Esophagus squamous epithelium (tissue), 5 donors: ENCODE measurements around the gene ANKRD66. TPM values are rescaled to one million over a fixed set of nuclear protein-coding genes. Genes with fewer than 3 reads are reported as not detected.
A peak's percentile ranks its signal among the peaks of the same experiment; 100 is the strongest.

Experiments used
- DNase-seq: peaks from one replicate; lab custom pipeline; 2025; lab: John Stamatoyannopoulos, UW
- H3K27ac ChIP-seq, 4 donors: fragments of 200-600 bp; sonication (generic); one replicate each; pipeline ENCODE4 v1.5.1; 2016 to 2019; ENCODE audit warnings: mild to moderate bottlenecking in 1 of 4
- H3K27me3 ChIP-seq, 4 donors: fragments of 200-600 bp; sonication (generic); 1 replicate in 3 of 4; 2 replicates in 1 of 4; pipeline versions ENCODE4 v1.5.1 to v1.6.0; 2017 to 2021; ENCODE audit warnings: antibody characterized with exemption in 1 of 4
- H3K36me3 ChIP-seq, 3 donors: fragments of 200-600 bp; sonication (generic); one replicate each; pipeline ENCODE4 v1.5.1; 2016 to 2019
- H3K4me1 ChIP-seq, 3 donors: fragments of 200-600 bp; sonication (generic); one replicate each; pipeline ENCODE4 v1.5.1; 2017 to 2019
- H3K4me3 ChIP-seq, 4 donors: fragments of 200-600 bp; sonication (generic); 1 replicate in 3 of 4; 2 replicates in 1 of 4; pipeline ENCODE4 v1.5.1; 2016 to 2019; ENCODE audit warnings: mild to moderate bottlenecking in 2 of 4, moderate library complexity in 1 of 4
- H3K9me3 ChIP-seq, 3 donors: fragments of 200-600 bp; sonication (generic); one replicate each; pipeline ENCODE4 v1.5.1; 2016 to 2019
- CTCF ChIP-seq, 6 experiments: fragments of 450-650 bp in 4 of 6; fragments of 200-600 bp in 2 of 6; sonication (generic) in 2 of 6; IDR thresholded peaks; one replicate each; pipeline ENCODE4 v1.5.1; 2016 to 2019; ENCODE audit warnings: antibody characterized with exemption in 6 of 6, mild to moderate bottlenecking in 4 of 6, moderate library complexity in 4 of 6
- POLR2A ChIP-seq, 4 donors: fragments of 450-650 bp; IDR thresholded peaks; one replicate each; pipeline ENCODE4 v1.6.1; 2017; ENCODE audit warnings: antibody characterized with exemption in 4 of 4, mild to moderate bottlenecking in 4 of 4, moderate library complexity in 3 of 4
- WGBS, 2 donors: methylation state at CpG; one replicate each; pipeline ENCODE4 v1.1.5; 2018; 5-methylcytosine and 5-hydroxymethylcytosine counted together
- intact Hi-C: fragments of 100-400 bp; cut with DNase I; formaldehyde crosslinking; loops from one replicate; pipeline ENCODE4 v1.15.0; 2022
- total RNA-seq, 4 donors: library from RNA; depleted of rRNA; stranded (reverse); fragments of >200 nt; gene quantifications; one replicate each; pipeline ENCODE4 v1.1.0, GENCODE V29; 2016
- donor health status: DM: yes; HTN: yes; CAD: no.

Gene ANKRD66
- total RNA-seq, 4 donors from 2014 or later: not detected

- peaks cover 0 to 58% (median 2%) of the 10 kb centered on the region in 4 donors for H3K27me3 ChIP-seq
- peaks cover 3 to 16% (median 14%) of the 10 kb centered on the region in 3 donors for H3K4me1 ChIP-seq
- no peaks in the 10 kb centered on the region for H3K9me3 ChIP-seq
- no peaks in the 10 kb centered on the region for H3K36me3 ChIP-seq
- no peak for TF ChIP-seq POLR2A (IDR thresholded peaks at IDR 0.05)
- TF ChIP-seq CTCF (IDR thresholded peaks at IDR 0.05): no peak
- no peak for DNase-seq
- WGBS, 2 donors: 93 to 100% methylated on average over 1 to 2 of the region's 2 CpGs
- H3K4me3 ChIP-seq: no peak overlapping the region
- no peak overlapping the region for H3K27ac ChIP-seq
- intact Hi-C loops: no loop called here
Observed at GRCh38 chr6:46733341-46733801, 13.4 kb upstream of the ANKRD66 start.

DNA sequence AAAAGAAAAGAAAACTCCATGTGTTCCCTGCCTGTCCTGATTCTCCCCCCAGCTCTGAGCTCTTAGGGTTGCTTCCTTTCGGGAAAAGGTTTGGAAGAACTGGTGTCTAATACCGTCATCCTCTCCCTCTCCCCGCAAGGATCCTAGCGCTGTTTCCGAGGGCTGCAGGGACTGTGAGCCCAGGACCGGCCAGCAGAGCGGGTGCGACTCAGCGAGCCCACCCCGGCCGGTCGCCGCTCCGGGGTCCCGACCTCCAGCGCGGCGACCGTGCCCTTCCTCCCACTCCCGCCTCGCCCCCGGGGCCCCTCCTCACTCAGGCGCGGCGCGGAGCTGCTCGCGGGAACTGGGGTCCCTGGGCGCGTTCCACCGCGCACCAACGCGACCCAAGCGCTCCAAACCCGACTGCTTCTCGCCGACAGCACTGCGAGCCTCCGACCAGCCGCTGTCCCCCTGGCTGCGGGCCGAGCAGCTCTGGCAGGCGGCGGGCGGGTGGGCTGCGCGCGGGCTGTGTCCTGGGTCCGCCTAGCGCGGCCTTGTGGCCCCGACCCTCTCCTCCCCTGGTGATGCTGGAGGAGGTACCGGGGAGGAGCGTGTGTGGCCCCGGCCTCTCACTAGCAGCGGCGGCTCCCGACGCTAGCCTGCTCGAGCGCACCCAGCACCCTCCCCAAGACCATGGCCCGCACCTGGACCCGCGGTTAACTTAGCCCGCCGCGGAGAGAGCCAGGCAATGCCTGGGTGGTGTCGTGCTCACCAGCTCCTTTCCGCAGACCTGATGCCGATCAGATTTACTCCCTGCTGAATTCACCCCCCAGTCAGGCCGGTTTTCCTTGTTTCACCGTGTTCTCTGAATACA, 11.6 kb upstream of the ANKRD66 start, which contains the start of gene PLA2G7:
Gene PLA2G7, minus strand, starts transcription at position 509 of the 853 bp plus-strand sequence. CDS start 12,484 bp downstream, outside the sequence.
- no peak within 1 kb of the TSS for H3K27ac ChIP-seq

GRCh38 chr6:46735720-46736031, 11.1 kb upstream of the ANKRD66 start:
- no peak overlapping the region for H3K27ac ChIP-seq
- WGBS, 2 donors: 18 to 24% methylated on average over 7 to 8 of the region's 8 CpGs

More for the DNA sequence above, 11.6 kb upstream of the ANKRD66 start, which contains the start of gene PLA2G7:
- 2 to 10% methylated on average over 11 to 19 of the region's 73 CpGs for WGBS, 2 donors
- TF ChIP-seq POLR2A (IDR thresholded peaks at IDR 0.05): peak in 1 of 4 donors; percentile 45
- no peak for TF ChIP-seq CTCF (IDR thresholded peaks at IDR 0.05)
- intact Hi-C loops: no loop called here
- peak within 1 kb of the TSS; percentile 35 to 71 (median 48) for H3K4me3 ChIP-seq
- DNase-seq: no peak
- H3K27me3 ChIP-seq: peaks cover 0 to 65% (median 2%) of the 10 kb centered on the region in 4 donors
- peaks cover 3 to 16% (median 14%) of the 10 kb centered on the region in 3 donors for H3K4me1 ChIP-seq
- H3K36me3 ChIP-seq: no peaks in the 10 kb centered on the region
- H3K9me3 ChIP-seq: no peaks in the 10 kb centered on the region

DNA sequence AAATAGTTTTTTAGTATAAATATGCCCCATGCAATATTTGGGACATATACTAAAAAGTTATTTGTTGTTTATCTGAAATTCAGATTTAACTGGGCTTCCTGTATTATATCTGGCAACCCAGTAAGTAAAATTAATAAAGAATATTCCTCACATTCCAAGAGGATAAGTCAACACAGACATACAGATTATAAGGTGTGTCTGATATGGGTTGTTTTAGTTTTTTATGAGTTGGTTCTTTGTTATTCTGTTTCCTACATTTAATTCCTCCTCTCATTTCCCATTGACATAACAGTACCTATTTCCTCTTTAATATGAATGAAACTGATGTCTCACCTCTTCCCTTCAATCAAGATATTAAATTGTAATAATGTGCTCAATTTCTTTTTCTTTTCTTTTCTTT, 9.8 kb upstream of the ANKRD66 start:
- Histone ChIP-seq H3K4me3 (no peak overlapping the region), H3K9me3 (no peaks in the 10 kb centered on the region), H3K27me3 (peaks cover 0 to 62% (median 2%) of the 10 kb centered on the region in 4 donors), H3K27ac (no peak overlapping the region), H3K36me3 (no peaks in the 10 kb centered on the region), H3K4me1 (peaks cover 3 to 16% (median 14%) of the 10 kb centered on the region in 3 donors)
- TF ChIP-seq CTCF (IDR thresholded peaks at IDR 0.05) (no peak), POLR2A (IDR thresholded peaks at IDR 0.05) (no peak)
- DNase-seq: no peak
- intact Hi-C loops: no loop called here

More at GRCh38 chr6:46735720-46736031, 11.1 kb upstream of the ANKRD66 start:
- no peak for DNase-seq
- Histone ChIP-seq H3K9me3 (no peaks in the 10 kb centered on the region), H3K4me1 (peaks cover 3 to 16% (median 14%) of the 10 kb centered on the region in 3 donors), H3K27me3 (peaks cover 0 to 65% (median 2%) of the 10 kb centered on the region in 4 donors), H3K4me3 (peak overlapping the region; percentile 35 to 71 (median 48)), H3K36me3 (no peaks in the 10 kb centered on the region)
- no peak for TF ChIP-seq CTCF (IDR thresholded peaks at IDR 0.05)
- TF ChIP-seq POLR2A (IDR thresholded peaks at IDR 0.05): no peak
- intact Hi-C loops: no loop called here

- Histone ChIP-seq H3K36me3 (no peaks in the 10 kb centered on the region), H3K27ac (no peak overlapping the region), H3K4me1 (no peaks in the 10 kb centered on the region), H3K9me3 (no peaks in the 10 kb centered on the region), H3K27me3 (peaks cover 0 to 29% (median 0%) of the 10 kb centered on the region in 4 donors), H3K4me3 (no peak overlapping the region)
- intact Hi-C loops: no loop called here
- TF ChIP-seq POLR2A (IDR thresholded peaks at IDR 0.05): no peak
- TF ChIP-seq CTCF (IDR thresholded peaks at IDR 0.05): no peak
- DNase-seq: no peak
- 42 to 85% methylated on average over 1 to 2 of the region's 2 CpGs for WGBS, 2 donors
Observed at GRCh38 chr6:46741482-46741881, 5.3 kb upstream of the ANKRD66 start.
